H1 (cell line): ENCODE results near the gene STAT2. TPM values are rescaled to one million over a fixed set of nuclear protein-coding genes. Genes with fewer than 3 reads are reported as not detected.

Experiments used
- CTCF ChIA-PET: fragments of 300-600 bp; sonication (Branson Sonifier 250); formaldehyde crosslinking; loops from one replicate; lab custom pipeline; 2021; ENCODE audit not compliant: partially characterized antibody; lab: Charles Lee
- POLR2A ChIA-PET: fragments of 300-600 bp; sonication (Branson Sonifier 250); formaldehyde crosslinking; loops from one replicate; lab custom pipeline; 2021; ENCODE audit warnings: inconsistent platforms; ENCODE audit not compliant: partially characterized antibody; lab: Charles Lee
- DNase-seq, 2 experiments: peaks; one replicate each; pipeline versions ENCODE4 v3.0.0 to v3.0.0-alpha.2; 2010 to 2022; ENCODE audit warnings: low spot score in 2 of 2, low read depth in 1 of 2, mixed read lengths in 1 of 2
- FAIRE-seq: peaks from 2 replicates; lab custom pipeline; 2011; peaks lifted over from hg19 to GRCh38; lab: Jason Lieb, UNC
- H2AFZ ChIP-seq: 2 replicates; pipeline ENCODE4 v1.8.1; 2012; ENCODE audit warnings: low read length, inconsistent platforms
- H2AK5ac ChIP-seq: 2 replicates; pipeline ENCODE4 v1.6.1; 2013; ENCODE audit warnings: low read depth, low read length
- H2BK120ac ChIP-seq: replicated peaks from 2 replicates; pipeline ENCODE3; 2013; ENCODE audit warnings: low read depth, low read length, inconsistent platforms
- H2BK12ac ChIP-seq: 2 replicates; pipeline ENCODE4 v1.6.1; 2013; ENCODE audit warnings: low read depth, low read length
- H2BK15ac ChIP-seq: 2 replicates; pipeline ENCODE4 v1.6.1; 2013; ENCODE audit warnings: low read length
- H2BK20ac ChIP-seq: 2 replicates; pipeline ENCODE4 v1.6.1; 2013; ENCODE audit warnings: low read length
- H2BK5ac ChIP-seq: 2 replicates; pipeline ENCODE4 v1.6.1; 2013; ENCODE audit warnings: low read depth, low read length
- H3K14ac ChIP-seq: 2 replicates; pipeline ENCODE4 v1.6.1; 2013; ENCODE audit warnings: inconsistent platforms; ENCODE audit not compliant: insufficient read length
- H3K18ac ChIP-seq: 2 replicates; pipeline ENCODE4 v1.6.1; 2013; ENCODE audit warnings: low read length; ENCODE audit errors: extremely low read depth
- H3K23ac ChIP-seq: 2 replicates; pipeline ENCODE4 v1.6.1; 2013; ENCODE audit warnings: inconsistent platforms; ENCODE audit not compliant: insufficient read length
- H3K23me2 ChIP-seq: 2 replicates; pipeline ENCODE4 v1.6.1; 2013; ENCODE audit warnings: low read depth, low read length
- H3K27ac ChIP-seq: 2 replicates; pipeline ENCODE4 v1.6.1; 2011; ENCODE audit warnings: low read depth, low read length, inconsistent platforms
- H3K27me3 ChIP-seq, 4 experiments: replicated peaks in 1 of 4; 1 replicate in 1 of 4; 2 replicates in 3 of 4; pipeline versions ENCODE4 v1.6.1 to v1.8.1; 2011 to 2013; ENCODE audit warnings: low read length in 3 of 4, mild to moderate bottlenecking in 3 of 4, inconsistent platforms in 2 of 4, mixed read lengths in 2 of 4, moderate library complexity in 1 of 4; ENCODE audit not compliant: control insufficient read depth in 3 of 4, insufficient read depth in 3 of 4; ENCODE audit errors: extremely low read depth in 1 of 4
- H3K36me3 ChIP-seq, 4 experiments: 2 replicates each; pipeline versions ENCODE4 v1.6.1 to v1.8.1; 2011 to 2013; ENCODE audit warnings: mild to moderate bottlenecking in 4 of 4, low read length in 3 of 4, moderate library complexity in 2 of 4, control low read depth in 1 of 4, inconsistent platforms in 1 of 4; ENCODE audit not compliant: insufficient read depth in 4 of 4, control insufficient read depth in 2 of 4
- H3K4ac ChIP-seq: replicated peaks from 2 replicates; pipeline ENCODE3; 2013; ENCODE audit warnings: low read length, low read depth, mixed read lengths, inconsistent platforms; ENCODE audit not compliant: insufficient read length
- H3K4me1 ChIP-seq, 4 experiments: replicated peaks in 1 of 4; 1 replicate in 1 of 4; 2 replicates in 3 of 4; pipeline versions ENCODE4 v1.6.1 to v1.8.1; 2011 to 2013; ENCODE audit warnings: low read length in 3 of 4, inconsistent platforms in 2 of 4, mixed read lengths in 1 of 4; ENCODE audit not compliant: insufficient read depth in 4 of 4, control insufficient read depth in 3 of 4
- H3K4me2 ChIP-seq, 2 experiments: 2 replicates each; pipeline versions ENCODE4 v1.6.1 to v1.8.1; 2011 to 2013; ENCODE audit warnings: low read depth in 2 of 2, low read length in 2 of 2, control low read depth in 1 of 2, inconsistent platforms in 1 of 2, mild to moderate bottlenecking in 1 of 2; ENCODE audit not compliant: insufficient read depth in 1 of 2
- H3K4me3 ChIP-seq, 4 experiments: fragments of 200-600, 300-600 bp in 1 of 4; sonication (generic), shearing (Covaris generic), sonication (Bioruptor Twin) in 1 of 4; 2 replicates each; pipeline versions ENCODE4 v1.5.1 to v1.8.1; 2011 to 2016; ENCODE audit warnings: low read length in 4 of 4, low read depth in 3 of 4, control low read depth in 2 of 4, inconsistent platforms in 2 of 4, mild to moderate bottlenecking in 2 of 4, mixed read lengths in 1 of 4, moderate library complexity in 1 of 4; ENCODE audit not compliant: insufficient read depth in 2 of 4; ENCODE audit errors: extremely low read depth in 1 of 4
- H3K56ac ChIP-seq: replicated peaks from 2 replicates; pipeline ENCODE3; 2013; ENCODE audit warnings: low read depth, mild to moderate bottlenecking, mixed read lengths, low read length, inconsistent platforms; ENCODE audit not compliant: insufficient read length
- H3K79me1 ChIP-seq: 2 replicates; pipeline ENCODE4 v1.6.1; 2013; ENCODE audit warnings: low read depth, low read length, control low read depth
- H3K79me2 ChIP-seq, 2 experiments: 2 replicates each; pipeline versions ENCODE4 v1.6.1 to v1.8.1; 2012 to 2013; ENCODE audit warnings: low read length in 2 of 2, mild to moderate bottlenecking in 2 of 2, inconsistent platforms in 1 of 2; ENCODE audit not compliant: insufficient read depth in 2 of 2, control insufficient read depth in 1 of 2
- H3K9ac ChIP-seq, 4 experiments: replicated peaks in 1 of 4; 1 replicate in 1 of 4; 2 replicates in 3 of 4; pipeline versions ENCODE4 v1.6.1 to v1.8.1; 2011 to 2013; ENCODE audit warnings: low read depth in 3 of 4, low read length in 3 of 4, control low read depth in 2 of 4, mild to moderate bottlenecking in 2 of 4, moderate library complexity in 2 of 4, inconsistent platforms in 1 of 4; ENCODE audit errors: extremely low read depth in 1 of 4
- H3K9me3 ChIP-seq, 2 experiments: 2 replicates each; pipeline versions ENCODE4 v1.6.1 to v1.8.1; 2012 to 2013; ENCODE audit warnings: mild to moderate bottlenecking in 2 of 2, moderate library complexity in 2 of 2, control low read depth in 1 of 2, inconsistent platforms in 1 of 2, low read depth in 1 of 2, low read length in 1 of 2, mixed read lengths in 1 of 2; ENCODE audit not compliant: insufficient read depth in 2 of 2
- H4K20me1 ChIP-seq, 2 experiments: replicated peaks in 1 of 2; 2 replicates each; pipeline versions ENCODE3 to v1.8.1; 2011 to 2013; ENCODE audit warnings: inconsistent platforms in 2 of 2, low read length in 2 of 2, mild to moderate bottlenecking in 1 of 2; ENCODE audit not compliant: insufficient read depth in 2 of 2, control insufficient read depth in 1 of 2
- H4K5ac ChIP-seq: 2 replicates; pipeline ENCODE4 v1.6.1; 2013; ENCODE audit warnings: low read length, low read depth, mixed read lengths, inconsistent platforms; ENCODE audit not compliant: insufficient read length
- H4K8ac ChIP-seq: 2 replicates; pipeline ENCODE4 v1.8.0; 2013; ENCODE audit warnings: mild to moderate bottlenecking, moderate library complexity, low read length, inconsistent platforms; ENCODE audit not compliant: insufficient read depth; ENCODE audit errors: extremely low read depth
- H4K91ac ChIP-seq: replicated peaks from 2 replicates; pipeline ENCODE3; 2013; ENCODE audit warnings: low read length, mixed read lengths, inconsistent platforms; ENCODE audit not compliant: insufficient read length
- CHD2 ChIP-seq: IDR thresholded peaks from 2 replicates; pipeline ENCODE4 v1.6.1; 2012; ENCODE audit warnings: low read length, improper control_type of control experiment
- CTBP2 ChIP-seq: IDR thresholded peaks from 2 replicates; pipeline ENCODE4 v1.7.0; 2011; ENCODE audit warnings: borderline replicate concordance, mild to moderate bottlenecking, moderate library complexity, mixed read lengths, low read length; ENCODE audit not compliant: insufficient read depth, insufficient read length
- NRF1 ChIP-seq: IDR thresholded peaks from 2 replicates; pipeline ENCODE4 v1.6.1; 2011; ENCODE audit warnings: mild to moderate bottlenecking, low read depth, low read length, improper control_type of control experiment
- RNF2 ChIP-seq: fragments of 200-900, 300-1000 bp; sonication (generic); IDR thresholded peaks from 2 replicates; pipeline ENCODE4 v1.7.1; 2016; ENCODE audit warnings: borderline replicate concordance, low read depth, mild to moderate bottlenecking, antibody characterized with exemption, low read length; ENCODE audit not compliant: poor library complexity, severe bottlenecking; ENCODE audit errors: missing control alignments
- SIN3A ChIP-seq, 2 experiments: IDR thresholded peaks in 1 of 2; conservative IDR thresholded peaks in 1 of 2; 2 replicates each; pipeline ENCODE4 v1.6.1; 2011 to 2012; ENCODE audit warnings: low read length in 2 of 2, improper control_type of control experiment in 1 of 2, low read depth in 1 of 2, mild to moderate bottlenecking in 1 of 2
- SP1 ChIP-seq: IDR thresholded peaks from 2 replicates; pipeline ENCODE4 v1.6.1; 2011; ENCODE audit warnings: low read depth, low read length
- TBP ChIP-seq: IDR thresholded peaks from 2 replicates; pipeline ENCODE4 v1.6.1; 2011; ENCODE audit warnings: low read depth, low read length, improper control_type of control experiment
- TCF12 ChIP-seq: IDR thresholded peaks from 2 replicates; pipeline ENCODE4 v1.6.1; 2011; ENCODE audit warnings: low read depth, mild to moderate bottlenecking, low read length
- YY1 ChIP-seq: IDR thresholded peaks from 2 replicates; pipeline ENCODE4 v1.6.1; 2011; ENCODE audit warnings: low read depth, mild to moderate bottlenecking, low read length
- WGBS, 2 experiments: shearing (Covaris generic) in 1 of 2; methylation state at CpG; one replicate each; pipeline versions ENCODE4 v1.1.6 to v1.1.7; 2013 to 2015; ENCODE audit warnings: low lambda C conversion rate in 2 of 2, mixed read lengths in 2 of 2, inconsistent platforms in 1 of 2, low coverage in 1 of 2, missing lambda C conversion rate in 1 of 2; ENCODE audit not compliant: insufficient replicate concordance in 2 of 2, insufficient coverage in 1 of 2, insufficient read length in 1 of 2; ENCODE audit errors: extremely low coverage in 1 of 2, missing lambda C conversion rate in 1 of 2; 5-methylcytosine and 5-hydroxymethylcytosine counted together
- polyA plus RNA-seq, 7 experiments: library from polyadenylated mRNA; depleted of rRNA in 3 of 7; stranded (reverse) in 5 of 7; unstranded in 2 of 7; fragments of >200 nt in 5 of 7; fragments of 200-250 nt in 2 of 7; gene quantifications; 1 replicate in 5 of 7; 2 replicates in 1 of 7; 4 replicates in 1 of 7; pipeline versions ENCODE4 v1.2.1 to v1.2.3, GENCODE V29; 2011 to 2013; ENCODE audit warnings: missing spikeins in 2 of 7, mixed read lengths in 2 of 7
- total RNA-seq: library from RNA; stranded (reverse); fragmentation: NEBNext Ultra II Directional; extraction: Animal tissue kit (Norgen Biotek cat#: 25700); gene quantifications from 2 replicates; pipeline ENCODE4 v1.2.1, GENCODE V29; 2021

STAT2 gene
- total and polyA plus RNA-seq, 2 of the 8 experiments (the other 6 are each of a cell fraction or from before 2014, with no cell fraction given) = 37.1 to 44.7 TPM

GRCh38 chr12:56382611-56383010 is 22.7 kb upstream of the STAT2 start:
- no peak overlapping the region for H2AK5ac ChIP-seq
- H2BK20ac ChIP-seq = no peak overlapping the region
- no peak overlapping the region for H2BK120ac ChIP-seq
- no peaks in the 10 kb centered on the region for H3K79me2 ChIP-seq
- no peak overlapping the region for H2AFZ ChIP-seq
- no peak overlapping the region for H3K9ac ChIP-seq
- no peak overlapping the region for H2BK5ac ChIP-seq
- no peaks in the 10 kb centered on the region for H3K23me2 ChIP-seq
- no peak overlapping the region for H3K4me2 ChIP-seq
- H4K91ac ChIP-seq = no peak overlapping the region
- WGBS, 2 experiments = 92% methylated on average over 16 of the region's 16 CpGs; no CpG with 5 or more reads in 1 of the 2 experiments
- no peak overlapping the region for H2BK15ac ChIP-seq
- no peak overlapping the region for H2BK12ac ChIP-seq
- H3K4me1 ChIP-seq = peaks cover 0 to 3% (median under 1%) of the 10 kb centered on the region in 4 experiments; a peak in 2 of 7 replicates
- DNase-seq (no peak), FAIRE-seq (no peak)
- H4K8ac ChIP-seq = no peak overlapping the region
- no peaks in the 10 kb centered on the region for H3K9me3 ChIP-seq
- H3K36me3 ChIP-seq = no peaks in the 10 kb centered on the region
- no peak overlapping the region for H3K23ac ChIP-seq
- no peak overlapping the region for H3K4me3 ChIP-seq
- ChIA-PET POLR2A (interaction anchor here (1.1 to 1.4 kb wide), 4 partner anchors 14 to 67 kb away, joined by 3 read pairs; partner anchors contain the start of gene TIMELESS), CTCF (interaction anchor here (0.6 to 1.3 kb wide), 4 partner anchors 65 to 197 kb away, joined by 3 to 4 read pairs (median 3); no protein-coding TSS in a partner anchor)
- no peak overlapping the region for H3K27ac ChIP-seq
- H3K79me1 ChIP-seq = no peaks in the 10 kb centered on the region
- no peaks in the 10 kb centered on the region for H4K20me1 ChIP-seq
- H3K14ac ChIP-seq = no peak overlapping the region
- H3K56ac ChIP-seq = no peak overlapping the region
- H3K4ac ChIP-seq = no peak overlapping the region
- H4K5ac ChIP-seq = no peak overlapping the region
- H3K18ac ChIP-seq = no peak overlapping the region
- no peaks in the 10 kb centered on the region for H3K27me3 ChIP-seq
- TF ChIP-seq NRF1 (no peak), YY1 (no peak), SIN3A (conservative IDR thresholded peaks at IDR 0.05 in 1 of 2, IDR thresholded peaks at IDR 0.05 in 1 of 2; ENCODE audit: low read depth in 1 of 2, low read length in 2 of 2) (no peak), CTBP2 (no peak), RNF2 (no peak), TCF12 (no peak), CHD2 (no peak), TBP (no peak), SP1 (no peak)
